ENCODE results near the gene NFATC2. TPM values are rescaled to one million over a fixed set of nuclear protein-coding genes. Genes with fewer than 3 reads are reported as not detected.

Gene NFATC2
- total RNA-seq, 2 experiments from 2014 or later, result 32.5 to 33.2 TPM

GRCh38 chr20:51449498-51450220 lies 92.9 kb downstream of the NFATC2 start:
- ChIA-PET POLR2A (no interaction called here), CTCF (interaction anchor here (0.8 to 1.1 kb wide), 2 partner anchors 64 to 91 kb away, joined by 3 read pairs; no protein-coding TSS in a partner anchor)
- no peaks in the 10 kb centered on the region for H3K27me3 Mint-ChIP-seq
- no peak overlapping the region for H3K4me3 Mint-ChIP-seq
- DNase-seq, result no peak
- Histone ChIP-seq H3K4me1 (ENCODE audit: insufficient read depth, low read length) (peaks cover 9% of the 10 kb centered on the region), H3K27me3 (ENCODE audit: control insufficient read depth in 1 of 2, insufficient read depth in 2 of 2, low read length in 2 of 2) (no peaks in the 10 kb centered on the region), H3K36me3 (ENCODE audit: insufficient read depth, low read length) (peaks cover 95% of the 10 kb centered on the region), H3K4me3 (ENCODE audit: low read length) (no peak overlapping the region), H3K27ac (ENCODE audit: low read depth in 1 of 2, low read length in 2 of 2) (no peak overlapping the region), H3K9me3 (ENCODE audit: control insufficient read depth in 1 of 2, insufficient read depth in 1 of 2, low read length in 2 of 2) (no peaks in the 10 kb centered on the region)
- intact Hi-C loops (cut with DNase I, micrococcal nuclease), result no loop called here
- peaks cover 95% of the 10 kb centered on the region for H3K36me3 Mint-ChIP-seq (ENCODE audit: low read depth)
- no peak for ATAC-seq (ENCODE audit: poor library complexity)
- no peaks in the 10 kb centered on the region for H3K9me3 Mint-ChIP-seq
- no peak for TF ChIP-seq CTCF (IDR thresholded peaks at IDR 0.05)
- peak overlapping the region; percentile 9 for H3K27ac Mint-ChIP-seq
- peaks cover 34% of the 10 kb centered on the region for H3K4me1 Mint-ChIP-seq (ENCODE audit: low read depth)

GRCh38 chr20:51447765-51448148 lies 94.8 kb downstream of the NFATC2 start:
- no peaks in the 10 kb centered on the region for H3K9me3 ChIP-seq (ENCODE audit: control insufficient read depth in 1 of 2, insufficient read depth in 1 of 2, low read length in 2 of 2)
- H3K4me3 ChIP-seq (ENCODE audit: low read length), result no peak overlapping the region
- ChIA-PET CTCF (no interaction called here), POLR2A (no interaction called here)
- H3K27ac ChIP-seq (ENCODE audit: low read depth in 1 of 2, low read length in 2 of 2), result no peak overlapping the region
- Mint-ChIP-seq H3K4me1 (ENCODE audit: low read depth) (peaks cover 43% of the 10 kb centered on the region), H3K27ac (no peak overlapping the region), H3K27me3 (no peaks in the 10 kb centered on the region), H3K36me3 (ENCODE audit: low read depth) (peaks cover 95% of the 10 kb centered on the region), H3K4me3 (no peak overlapping the region), H3K9me3 (no peaks in the 10 kb centered on the region)
- DNase-seq (no peak), ATAC-seq (ENCODE audit: poor library complexity) (no peak)
- no peak for TF ChIP-seq CTCF (IDR thresholded peaks at IDR 0.05)
- peaks cover 89% of the 10 kb centered on the region for H3K36me3 ChIP-seq (ENCODE audit: insufficient read depth, low read length)
- peaks cover 14% of the 10 kb centered on the region for H3K4me1 ChIP-seq (ENCODE audit: insufficient read depth, low read length)
- H3K27me3 ChIP-seq (ENCODE audit: control insufficient read depth in 1 of 2, insufficient read depth in 2 of 2, low read length in 2 of 2), result no peaks in the 10 kb centered on the region
- intact Hi-C loops (cut with DNase I, micrococcal nuclease), result no loop called here

DNA sequence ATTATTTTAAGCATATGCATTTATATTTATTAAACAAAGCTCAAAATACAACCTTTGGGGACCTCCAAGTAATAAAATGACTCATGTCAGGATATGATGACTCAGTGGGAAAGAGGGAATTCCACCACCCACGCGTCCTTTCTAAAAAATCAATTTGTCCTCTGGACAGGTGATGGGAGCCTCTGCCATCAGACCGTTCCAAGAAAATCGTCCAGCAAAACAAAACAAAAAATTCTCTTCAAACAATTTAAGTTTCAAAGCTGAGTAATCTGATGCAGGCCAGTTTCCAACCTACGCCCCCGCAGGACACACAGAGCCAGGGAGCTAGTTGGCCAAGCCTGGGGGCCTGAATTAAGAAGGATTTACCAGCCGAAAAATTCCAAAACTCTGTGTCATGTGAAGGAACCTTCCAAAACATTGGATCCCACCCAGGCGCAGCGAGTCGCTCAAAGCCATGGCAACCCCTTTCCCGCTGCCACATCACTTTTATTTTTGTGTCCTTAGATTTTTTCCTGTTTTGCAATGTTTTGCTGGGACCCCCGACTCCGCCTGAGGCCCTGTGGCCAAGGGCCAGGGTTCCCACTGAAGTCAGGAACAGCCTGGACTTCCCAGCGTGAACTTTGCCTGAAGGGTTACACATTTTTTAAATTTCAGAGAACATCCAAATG lies 95.3 kb downstream of the NFATC2 start:
- no peak overlapping the region for H3K27ac ChIP-seq (ENCODE audit: low read depth in 1 of 2, low read length in 2 of 2)
- intact Hi-C loops (cut with DNase I, micrococcal nuclease), result no loop called here
- Mint-ChIP-seq H3K4me1 (ENCODE audit: low read depth) (peaks cover 38% of the 10 kb centered on the region), H3K9me3 (no peaks in the 10 kb centered on the region), H3K27ac (no peak overlapping the region), H3K36me3 (ENCODE audit: low read depth) (peaks cover 90% of the 10 kb centered on the region), H3K4me3 (no peak overlapping the region), H3K27me3 (no peaks in the 10 kb centered on the region)
- ChIA-PET CTCF (no interaction called here), POLR2A (interaction anchor here (0.9 kb wide), 1 partner anchor 67 kb away, joined by 3 read pairs; no protein-coding TSS in a partner anchor)
- peaks cover 84% of the 10 kb centered on the region for H3K36me3 ChIP-seq (ENCODE audit: insufficient read depth, low read length)
- H3K9me3 ChIP-seq (ENCODE audit: control insufficient read depth in 1 of 2, insufficient read depth in 1 of 2, low read length in 2 of 2), result no peaks in the 10 kb centered on the region
- H3K27me3 ChIP-seq (ENCODE audit: control insufficient read depth in 1 of 2, insufficient read depth in 2 of 2, low read length in 2 of 2), result no peaks in the 10 kb centered on the region
- no peak overlapping the region for H3K4me3 ChIP-seq (ENCODE audit: low read length)
- H3K4me1 ChIP-seq (ENCODE audit: insufficient read depth, low read length), result peaks cover 14% of the 10 kb centered on the region
- DNase-seq (no peak), ATAC-seq (ENCODE audit: poor library complexity) (no peak)
- no peak for TF ChIP-seq CTCF (IDR thresholded peaks at IDR 0.05)
